Peyer's patch (tissue), 4 donors: ENCODE results near the gene ZNF79. TPM values are rescaled to one million over a fixed set of nuclear protein-coding genes. Genes with fewer than 3 reads are reported as not detected.
A peak's percentile ranks its signal among the peaks of the same experiment; 100 is the strongest.

Experiments used
- DNase-seq, 3 donors: peaks; one replicate each; pipeline ENCODE4 v3.0.0-alpha.2; 2017 to 2019
- H3K27ac ChIP-seq, 4 donors: fragments of 200-600 bp; sonication (generic); one replicate each; pipeline ENCODE4 v1.5.1; 2016 to 2019
- H3K27me3 ChIP-seq, 2 donors: fragments of 200-600 bp; sonication (generic); one replicate each; pipeline ENCODE4 v1.5.1; 2019
- H3K36me3 ChIP-seq, 3 donors: fragments of 200-600 bp; sonication (generic); one replicate each; pipeline ENCODE4 v1.5.1; 2016 to 2019
- H3K4me1 ChIP-seq, 4 donors: fragments of 200-600 bp; sonication (generic); one replicate each; pipeline ENCODE4 v1.5.1; 2016 to 2019
- H3K4me3 ChIP-seq, 4 donors: fragments of 200-600 bp; sonication (generic); 1 replicate in 3 of 4; 2 replicates in 1 of 4; pipeline ENCODE4 v1.5.1; 2016 to 2019; ENCODE audit warnings: mild to moderate bottlenecking in 1 of 4
- H3K9me3 ChIP-seq, 4 donors: fragments of 200-600 bp; sonication (generic); one replicate each; pipeline ENCODE4 v1.5.1; 2016 to 2019; ENCODE audit warnings: mild to moderate bottlenecking in 1 of 4
- CTCF ChIP-seq, 6 experiments: fragments of 450-650 bp in 4 of 6; fragments of 200-600 bp in 2 of 6; sonication (generic) in 1 of 6; IDR thresholded peaks; one replicate each; pipeline ENCODE4 v1.5.1; 2017 to 2019; ENCODE audit warnings: antibody characterized with exemption in 6 of 6, mild to moderate bottlenecking in 3 of 6, moderate library complexity in 1 of 6
- POLR2A ChIP-seq, 2 donors: fragments of 450-650 bp; IDR thresholded peaks; one replicate each; pipeline ENCODE4 v1.5.1; 2017; ENCODE audit warnings: antibody characterized with exemption in 2 of 2, mild to moderate bottlenecking in 2 of 2, moderate library complexity in 2 of 2
- total RNA-seq, 4 donors: library from RNA; depleted of rRNA; stranded (reverse); fragments of >200 nt; gene quantifications; one replicate each; pipeline ENCODE4 v1.1.0, GENCODE V29; 2016

The ZNF79 gene
- total RNA-seq, 4 donors from 2014 or later = 12.7 to 47.9 (median 14.4) TPM

GRCh38 chr9:127398715-127399400 lies 25.3 kb upstream of the ZNF79 start:
- Histone ChIP-seq H3K9me3 (no peaks in the 10 kb centered on the region), H3K4me1 (peaks cover 0 to 17% (median 8%) of the 10 kb centered on the region in 4 donors), H3K27ac (no peak overlapping the region), H3K36me3 (peaks cover 0 to 13% (median 0%) of the 10 kb centered on the region in 3 donors), H3K27me3 (no peaks in the 10 kb centered on the region), H3K4me3 (peak overlapping the region in 2 of 4 donors; percentile 90 to 100)
- DNase-seq = no peak
- TF ChIP-seq POLR2A (IDR thresholded peaks at IDR 0.05) (no peak), CTCF (IDR thresholded peaks at IDR 0.05) (peak in 1 of 6 experiments; percentile 2)

- Histone ChIP-seq H3K36me3 (peaks cover 0 to 22% (median 0%) of the 10 kb centered on the region in 3 donors), H3K4me1 (peaks cover 0 to 17% (median 8%) of the 10 kb centered on the region in 4 donors), H3K27ac (no peak overlapping the region), H3K27me3 (no peaks in the 10 kb centered on the region), H3K4me3 (no peak overlapping the region), H3K9me3 (no peaks in the 10 kb centered on the region)
- DNase-seq = no peak
- no peak for TF ChIP-seq CTCF (IDR thresholded peaks at IDR 0.05)
- no peak for TF ChIP-seq POLR2A (IDR thresholded peaks at IDR 0.05)
Measured at GRCh38 chr9:127399736-127400269, 24.4 kb upstream of the ZNF79 start.

GRCh38 chr9:127402401-127403090 lies 21.6 kb upstream of the ZNF79 start:
- Histone ChIP-seq H3K27ac (no peak overlapping the region), H3K9me3 (no peaks in the 10 kb centered on the region), H3K36me3 (peaks cover 0 to 45% (median 0%) of the 10 kb centered on the region in 3 donors), H3K4me1 (peaks cover 0 to 11% (median 4%) of the 10 kb centered on the region in 4 donors), H3K4me3 (no peak overlapping the region), H3K27me3 (no peaks in the 10 kb centered on the region)
- TF ChIP-seq POLR2A (IDR thresholded peaks at IDR 0.05) = no peak
- no peak for TF ChIP-seq CTCF (IDR thresholded peaks at IDR 0.05)
- no peak for DNase-seq

- H3K27me3 ChIP-seq = no peaks in the 10 kb centered on the region
- H3K36me3 ChIP-seq = peaks cover 0 to 45% (median 0%) of the 10 kb centered on the region in 3 donors
- TF ChIP-seq CTCF (IDR thresholded peaks at IDR 0.05) (no peak), POLR2A (IDR thresholded peaks at IDR 0.05) (no peak)
- peaks cover 0 to 4% (median 0%) of the 10 kb centered on the region in 4 donors for H3K4me1 ChIP-seq
- no peak overlapping the region for H3K4me3 ChIP-seq
- no peak for DNase-seq
- H3K27ac ChIP-seq = no peak overlapping the region
- no peaks in the 10 kb centered on the region for H3K9me3 ChIP-seq
Measured at GRCh38 chr9:127403507-127404192, 20.5 kb upstream of the ZNF79 start.

GRCh38 chr9:127404631-127405030 lies 19.6 kb upstream of the ZNF79 start:
- H3K36me3 ChIP-seq = peaks cover 0 to 45% (median 0%) of the 10 kb centered on the region in 3 donors
- H3K9me3 ChIP-seq = no peaks in the 10 kb centered on the region
- no peak overlapping the region for H3K4me3 ChIP-seq
- TF ChIP-seq CTCF (IDR thresholded peaks at IDR 0.05) (no peak), POLR2A (IDR thresholded peaks at IDR 0.05) (no peak)
- H3K27ac ChIP-seq = no peak overlapping the region
- DNase-seq = no peak
- H3K27me3 ChIP-seq = no peaks in the 10 kb centered on the region
- H3K4me1 ChIP-seq = no peaks in the 10 kb centered on the region
